Measurements from ENCODE around the gene RASSF1.

The RASSF1 gene

GRCh38 chr3:50365080-50365841, 24.6 kb upstream of the RASSF1 start:
- peak; percentile 97 for DNase-seq

GRCh38 chr3:50364573-50365079, 24.0 kb upstream of the RASSF1 start:
- DNase-seq = no peak

GRCh38 chr3:50359760-50360110, 19.1 kb upstream of the RASSF1 start:
- DNase-seq = no peak

GRCh38 chr3:50358911-50359759, 18.5 kb upstream of the RASSF1 start, which contains the start of gene TMEM115:
TMEM115 (minus strand) TSS chr3:50359521; CDS start chr3:50359063, 458 bp downstream.
- peak; percentile 99 for DNase-seq

GRCh38 chr3:50358355-50358910, 17.8 kb upstream of the RASSF1 start:
- no peak for DNase-seq

- no peak for DNase-seq
Observed at GRCh38 chr3:50357481-50357880, 16.8 kb upstream of the RASSF1 start.

- no peak for DNase-seq
Observed at GRCh38 chr3:50356553-50356952, 15.9 kb upstream of the RASSF1 start.

- no peak for DNase-seq
Observed at GRCh38 chr3:50355829-50356552, 15.4 kb upstream of the RASSF1 start.

GRCh38 chr3:50354850-50355249, 14.2 kb upstream of the RASSF1 start:
- no peak for DNase-seq

- DNase-seq = no peak
Observed at GRCh38 chr3:50354186-50354764, 13.6 kb upstream of the RASSF1 start.

GRCh38 chr3:50353245-50354004, 12.8 kb upstream of the RASSF1 start:
- no peak for DNase-seq

- no peak for DNase-seq
Observed at GRCh38 chr3:50352781-50353180, 12.1 kb upstream of the RASSF1 start.

GRCh38 chr3:50351323-50351697, 10.7 kb upstream of the RASSF1 start:
- DNase-seq = no peak

- peak; percentile 98 for DNase-seq
Observed at GRCh38 chr3:50350527-50351322, 10.1 kb upstream of the RASSF1 start, which contains the start of the genes CYB561D2 and NPRL2. CYB561D2 (plus strand) TSS chr3:50350862; CDS start chr3:50351434, 572 bp downstream. NPRL2 (minus strand) TSS chr3:50350775; CDS start chr3:50350652, 123 bp downstream.

GRCh38 chr3:50350213-50350526, 9.5 kb upstream of the RASSF1 start:
- no peak for DNase-seq

- peak; percentile 89 for DNase-seq
Observed at GRCh38 chr3:50347187-50347813, 6.7 kb upstream of the RASSF1 start.

- DNase-seq = peak; percentile 79
Observed at GRCh38 chr3:50345586-50346234, 5.1 kb upstream of the RASSF1 start, which contains the start of gene ZMYND10. ZMYND10 (minus strand) TSS chr3:50345732; CDS start chr3:50345579, 153 bp downstream.

- DNase-seq = no peak
Observed at GRCh38 chr3:50345008-50345407, 4.4 kb upstream of the RASSF1 start.

- no peak for DNase-seq
Observed at GRCh38 chr3:50342813-50343633, 2.4 kb upstream of the RASSF1 start.

All from CD4-positive, alpha-beta T cell treated with Interleukin-17A for 1 hour (primary cell).